HL-60 (cell line): ENCODE results near the gene LKAAEAR1.

ENCODE experiments used
- DNase-seq, 2 experiments: peaks; one replicate each; pipeline ENCODE4 v3.0.0-alpha.2; 2010 to 2020; ENCODE audit warnings: low read depth in 1 of 2, low spot score in 1 of 2
- H3K27ac ChIP-seq: fragments of 250-450 bp; sonication (Bioruptor Pico); replicated peaks from 2 replicates; pipeline ENCODE4 v1.5.1; 2020; ENCODE audit warnings: mild to moderate bottlenecking, moderate library complexity
- H3K27me3 ChIP-seq: fragments of 250-450 bp; sonication (Bioruptor Pico); 2 replicates; pipeline ENCODE4 v1.5.1; 2021; ENCODE audit warnings: mild to moderate bottlenecking, moderate library complexity; ENCODE audit not compliant: insufficient read depth, poor library complexity, severe bottlenecking
- H3K4me3 ChIP-seq: replicated peaks from 2 replicates; pipeline ENCODE4 v1.5.1; 2011; ENCODE audit warnings: mild to moderate bottlenecking, control low read depth, low read length; ENCODE audit not compliant: insufficient read depth
- CTCF ChIP-seq: IDR thresholded peaks from one replicate; pipeline ENCODE4 v1.5.1; 2011; ENCODE audit warnings: low read length, control low read depth, inconsistent platforms; ENCODE audit not compliant: insufficient read depth
- GABPA ChIP-seq: IDR thresholded peaks from 2 replicates; pipeline ENCODE4 v1.6.1; 2012; ENCODE audit warnings: low read depth
- POLR2AphosphoS5 ChIP-seq: IDR thresholded peaks from 2 replicates; pipeline ENCODE4 v1.6.1; 2012; ENCODE audit warnings: low read depth
- SPI1 ChIP-seq: IDR thresholded peaks from 2 replicates; pipeline ENCODE4 v1.6.1; 2012; ENCODE audit warnings: low read depth, mild to moderate bottlenecking, borderline replicate concordance
- TF ChIP-seq, protein P1 (sequence below): IDR thresholded peaks from 2 replicates; pipeline ENCODE4 v1.6.1; 2012; ENCODE audit warnings: low read depth; ENCODE audit not compliant: insufficient replicate concordance

LKAAEAR1 gene

DNA sequence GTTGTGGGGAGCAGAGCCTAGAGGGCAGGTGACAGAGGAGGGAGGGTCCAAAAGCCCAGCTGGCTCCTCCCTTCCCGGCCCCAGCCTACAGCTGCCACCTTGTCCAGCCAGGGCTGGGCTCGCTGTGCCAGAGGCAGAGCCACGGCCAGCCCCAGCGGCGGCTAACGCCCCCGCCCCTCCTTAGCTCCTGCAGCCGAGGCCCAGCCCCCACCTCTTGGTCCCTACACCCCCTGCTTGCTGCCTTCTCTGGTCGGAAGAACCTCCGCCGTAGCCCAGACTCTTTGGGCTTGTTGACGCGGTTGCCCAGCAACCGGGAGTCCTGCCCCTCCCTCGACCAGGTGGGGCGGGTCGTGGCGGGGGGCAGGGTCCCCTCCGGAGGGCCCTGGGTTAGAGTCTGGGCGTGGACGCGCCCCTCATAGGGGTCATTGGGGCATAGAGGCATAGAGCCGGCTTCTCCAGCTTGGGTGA is 521 bp upstream of the LKAAEAR1 start:
- Histone ChIP-seq H3K27me3 (no peaks in the 10 kb centered on the region), H3K4me3 (no peak overlapping the region), H3K27ac (peak overlapping the region; percentile 9; the same call in 1 of the 2 replicates)
- TF ChIP-seq SPI1 (no peak), POLR2AphosphoS5 (no peak), CTCF (no peak), GABPA (no peak)
- TF ChIP-seq, protein P1, sequence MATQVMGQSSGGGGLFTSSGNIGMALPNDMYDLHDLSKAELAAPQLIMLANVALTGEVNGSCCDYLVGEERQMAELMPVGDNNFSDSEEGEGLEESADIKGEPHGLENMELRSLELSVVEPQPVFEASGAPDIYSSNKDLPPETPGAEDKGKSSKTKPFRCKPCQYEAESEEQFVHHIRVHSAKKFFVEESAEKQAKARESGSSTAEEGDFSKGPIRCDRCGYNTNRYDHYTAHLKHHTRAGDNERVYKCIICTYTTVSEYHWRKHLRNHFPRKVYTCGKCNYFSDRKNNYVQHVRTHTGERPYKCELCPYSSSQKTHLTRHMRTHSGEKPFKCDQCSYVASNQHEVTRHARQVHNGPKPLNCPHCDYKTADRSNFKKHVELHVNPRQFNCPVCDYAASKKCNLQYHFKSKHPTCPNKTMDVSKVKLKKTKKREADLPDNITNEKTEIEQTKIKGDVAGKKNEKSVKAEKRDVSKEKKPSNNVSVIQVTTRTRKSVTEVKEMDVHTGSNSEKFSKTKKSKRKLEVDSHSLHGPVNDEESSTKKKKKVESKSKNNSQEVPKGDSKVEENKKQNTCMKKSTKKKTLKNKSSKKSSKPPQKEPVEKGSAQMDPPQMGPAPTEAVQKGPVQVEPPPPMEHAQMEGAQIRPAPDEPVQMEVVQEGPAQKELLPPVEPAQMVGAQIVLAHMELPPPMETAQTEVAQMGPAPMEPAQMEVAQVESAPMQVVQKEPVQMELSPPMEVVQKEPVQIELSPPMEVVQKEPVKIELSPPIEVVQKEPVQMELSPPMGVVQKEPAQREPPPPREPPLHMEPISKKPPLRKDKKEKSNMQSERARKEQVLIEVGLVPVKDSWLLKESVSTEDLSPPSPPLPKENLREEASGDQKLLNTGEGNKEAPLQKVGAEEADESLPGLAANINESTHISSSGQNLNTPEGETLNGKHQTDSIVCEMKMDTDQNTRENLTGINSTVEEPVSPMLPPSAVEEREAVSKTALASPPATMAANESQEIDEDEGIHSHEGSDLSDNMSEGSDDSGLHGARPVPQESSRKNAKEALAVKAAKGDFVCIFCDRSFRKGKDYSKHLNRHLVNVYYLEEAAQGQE = no peak
- no peak for DNase-seq

GRCh38 chr20:64083378-64083803 is 807 bp downstream of the LKAAEAR1 start:
- Histone ChIP-seq H3K27me3 (no peaks in the 10 kb centered on the region), H3K27ac (peak overlapping the region; percentile 95), H3K4me3 (peak overlapping the region; percentile 48)
- peak in 1 of 2 experiments; percentile 76 for DNase-seq
- TF ChIP-seq SPI1 (no peak), POLR2AphosphoS5 (peak; percentile 43; the same call in 1 of the 2 replicates), GABPA (no peak), CTCF (peak; percentile 31)
- TF ChIP-seq, protein P1 = no peak

DNA sequence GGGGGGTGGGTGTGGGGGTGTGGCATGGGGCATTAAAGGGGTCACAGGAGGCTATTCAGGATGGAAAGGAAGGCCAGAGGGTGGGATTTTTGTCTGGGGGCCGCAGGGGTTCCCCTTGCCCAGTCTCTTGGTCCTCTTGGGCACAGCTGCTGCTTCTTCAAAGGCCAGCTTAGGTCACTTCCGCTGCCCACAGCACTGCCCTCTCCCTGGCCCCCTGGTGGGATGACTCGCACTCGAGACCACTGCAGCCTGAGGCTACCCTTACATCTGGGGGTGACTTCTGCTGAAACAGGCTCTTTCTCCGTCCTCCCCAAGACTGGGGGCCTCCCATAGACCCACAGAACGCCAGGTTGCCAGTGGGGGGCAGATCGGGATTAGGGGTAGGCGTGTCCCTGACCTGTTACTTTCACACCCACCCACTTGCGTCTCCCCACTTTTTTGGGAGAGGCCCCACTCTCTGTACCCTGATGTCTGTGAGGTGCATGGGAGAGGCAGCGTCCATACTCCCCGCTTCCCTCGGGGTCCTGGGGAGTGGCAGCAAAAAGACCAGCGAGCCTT is 1.3 kb downstream of the LKAAEAR1 start:
- H3K27me3 ChIP-seq = no peaks in the 10 kb centered on the region
- no peak for DNase-seq
- H3K4me3 ChIP-seq = peak overlapping the region; percentile 48
- TF ChIP-seq CTCF (no peak), SPI1 (no peak), GABPA (no peak), POLR2AphosphoS5 (no peak)
- TF ChIP-seq, protein P1 = no peak
- peak overlapping the region; percentile 95 for H3K27ac ChIP-seq
